GM18868 (cell line): Measurements from ENCODE around the gene MRGPRF.

Experiments
- ATAC-seq: cut with Tn5 transposase; IDR thresholded peaks from one replicate; pipeline ENCODE4 v1.9.1; 2021; ENCODE audit warnings: mild to moderate bottlenecking, moderate library complexity; ENCODE audit not compliant: unreplicated experiment

MRGPRF gene, protein sequence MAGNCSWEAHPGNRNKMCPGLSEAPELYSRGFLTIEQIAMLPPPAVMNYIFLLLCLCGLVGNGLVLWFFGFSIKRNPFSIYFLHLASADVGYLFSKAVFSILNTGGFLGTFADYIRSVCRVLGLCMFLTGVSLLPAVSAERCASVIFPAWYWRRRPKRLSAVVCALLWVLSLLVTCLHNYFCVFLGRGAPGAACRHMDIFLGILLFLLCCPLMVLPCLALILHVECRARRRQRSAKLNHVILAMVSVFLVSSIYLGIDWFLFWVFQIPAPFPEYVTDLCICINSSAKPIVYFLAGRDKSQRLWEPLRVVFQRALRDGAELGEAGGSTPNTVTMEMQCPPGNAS

DNA sequence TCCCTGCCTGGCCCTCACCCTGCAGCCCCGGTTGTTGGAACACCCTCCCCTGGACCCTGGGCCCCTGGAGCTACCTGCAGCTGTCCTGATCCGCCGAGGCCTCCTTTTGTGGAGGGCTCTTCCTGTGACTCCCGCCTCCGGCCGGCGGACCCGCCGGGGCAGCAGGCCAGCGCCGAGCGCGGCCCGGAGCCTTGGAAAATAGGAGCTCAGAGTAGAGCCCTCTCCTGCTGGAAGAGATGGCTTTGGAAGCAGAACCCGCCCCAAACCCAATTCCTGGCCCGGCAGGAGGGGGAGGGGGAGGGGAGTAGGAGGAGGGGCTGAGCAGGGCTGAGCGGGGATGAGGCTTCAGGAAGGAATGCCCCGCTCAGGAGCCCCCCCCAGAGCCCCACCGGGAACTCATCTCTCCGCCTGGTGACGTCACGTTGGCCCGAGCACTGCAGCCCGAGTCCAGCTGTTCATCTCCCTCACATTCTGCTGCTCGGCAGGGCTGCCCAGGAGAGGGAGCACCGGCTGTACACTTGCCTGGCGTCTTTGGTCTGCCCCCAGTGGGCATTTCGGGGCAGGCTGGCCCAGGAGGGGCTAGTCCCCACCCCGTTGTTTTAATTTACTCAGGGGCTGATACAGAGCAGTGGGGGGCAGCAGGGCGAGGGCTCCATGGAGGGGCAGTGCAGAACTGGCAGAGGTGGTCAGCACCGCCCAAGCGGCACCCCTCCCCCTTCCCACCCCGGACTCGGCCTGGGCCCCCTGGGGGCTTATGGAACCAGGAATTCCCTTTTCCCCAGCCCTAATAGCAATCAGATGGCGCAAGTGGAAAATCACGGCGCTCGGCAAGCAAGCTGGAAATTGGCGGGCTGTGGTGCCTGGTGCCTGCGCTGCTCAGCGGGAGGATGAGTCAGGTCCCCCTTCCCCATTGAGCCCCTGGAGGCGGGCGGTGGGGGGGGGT, at the start of gene MRGPRF:
Gene MRGPRF (minus strand): TSS at position 238 of the 943 bp plus-strand sequence. CDS start 3,345 bp downstream, outside the sequence.
- ATAC-seq = no peak

DNA sequence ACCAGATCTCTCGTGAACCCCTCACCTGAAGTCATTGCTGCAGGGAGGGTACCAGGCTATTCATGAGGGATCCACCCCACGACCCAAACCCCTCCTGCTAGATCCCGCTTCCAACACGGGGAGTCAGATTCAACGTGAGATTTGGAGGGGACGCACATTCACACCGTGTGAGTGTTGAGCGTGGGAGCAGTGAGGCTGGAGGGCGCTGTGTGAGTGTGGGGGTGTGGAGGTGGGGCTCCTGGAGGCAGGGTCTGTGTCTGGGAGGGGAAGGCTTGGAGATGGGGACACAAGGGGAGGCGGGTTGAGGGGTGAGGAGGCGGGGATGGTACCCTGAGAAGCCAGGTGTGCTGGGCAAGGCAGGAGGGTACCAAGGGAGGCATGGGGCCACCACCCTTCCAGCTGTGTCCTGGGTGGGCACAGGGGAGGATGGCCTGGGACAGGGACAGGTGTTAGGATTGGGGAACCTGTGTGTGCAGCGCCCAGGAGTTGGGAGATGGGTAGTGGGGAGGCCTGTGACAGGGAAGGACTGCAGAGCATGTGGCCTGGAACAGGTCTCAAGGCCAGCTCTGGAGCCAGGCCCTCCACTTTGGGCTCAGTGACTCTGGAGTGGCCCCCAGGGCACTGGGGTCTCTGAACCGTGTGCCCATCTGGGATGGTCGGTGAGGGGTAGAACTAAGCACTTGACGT, 49.3 kb upstream of the MRGPRF start:
- ATAC-seq = no peak

DNA sequence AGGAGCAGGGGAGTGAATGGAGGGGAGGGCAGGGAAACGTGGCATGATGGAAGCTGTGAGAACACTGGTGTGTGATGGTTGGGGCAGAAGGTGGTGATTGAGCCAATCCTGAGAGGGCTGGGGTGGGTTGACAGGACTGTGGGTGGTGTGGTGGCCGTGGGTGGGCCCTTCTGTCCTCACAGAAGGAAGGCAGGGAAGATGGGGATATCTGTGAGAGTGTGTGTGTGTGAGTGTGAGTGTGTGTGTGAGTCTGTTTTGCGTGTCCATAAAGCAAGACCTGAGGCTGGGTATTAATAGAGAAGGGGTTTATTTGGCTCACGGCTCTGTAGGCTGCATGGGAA, 48.6 kb upstream of the MRGPRF start:
- no peak for ATAC-seq

DNA sequence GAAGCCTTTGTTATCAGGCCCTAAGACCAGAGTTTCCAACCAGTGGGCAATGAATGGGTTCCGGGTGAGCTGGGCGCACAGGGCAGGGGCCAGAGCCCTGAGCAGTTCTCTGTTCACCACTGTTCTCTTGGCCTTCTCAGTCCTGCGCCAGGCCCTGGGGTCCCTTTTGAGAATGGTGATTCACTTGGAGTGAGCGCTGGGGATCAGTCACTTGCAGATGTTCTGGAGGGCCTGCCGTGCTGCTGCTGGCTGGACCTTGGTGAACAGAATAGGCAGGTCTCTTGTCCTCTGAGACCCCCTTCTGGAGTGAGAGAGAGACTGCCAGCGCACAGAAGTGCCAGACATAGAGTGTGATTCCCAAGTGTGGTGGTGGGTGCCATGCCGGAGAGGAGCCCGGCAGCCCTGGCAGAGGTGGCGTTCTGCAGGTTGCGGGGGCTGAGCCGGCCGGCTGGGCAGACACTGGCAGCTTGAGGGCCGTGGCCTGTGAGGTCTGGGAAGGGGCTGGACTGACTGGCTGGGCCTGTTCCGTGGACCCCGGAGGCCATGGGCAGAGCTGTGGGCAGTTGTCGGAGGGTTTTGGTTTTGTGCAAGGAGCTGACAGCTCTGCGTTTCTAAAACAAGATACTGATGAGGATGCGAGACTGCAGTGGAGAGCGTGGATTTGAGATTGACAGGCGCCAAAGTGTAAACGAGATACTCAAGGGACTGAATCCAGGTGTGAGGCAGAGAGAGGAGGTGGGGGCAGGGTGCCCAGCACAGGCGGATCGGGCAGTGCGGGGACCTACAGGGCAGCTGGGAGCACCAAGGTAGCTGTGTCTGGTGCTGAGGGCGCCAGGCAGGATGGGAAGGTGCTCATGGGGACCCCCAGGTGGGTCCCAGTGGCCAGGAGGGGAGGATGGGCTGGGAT, 48.0 kb upstream of the MRGPRF start:
- no peak for ATAC-seq

DNA sequence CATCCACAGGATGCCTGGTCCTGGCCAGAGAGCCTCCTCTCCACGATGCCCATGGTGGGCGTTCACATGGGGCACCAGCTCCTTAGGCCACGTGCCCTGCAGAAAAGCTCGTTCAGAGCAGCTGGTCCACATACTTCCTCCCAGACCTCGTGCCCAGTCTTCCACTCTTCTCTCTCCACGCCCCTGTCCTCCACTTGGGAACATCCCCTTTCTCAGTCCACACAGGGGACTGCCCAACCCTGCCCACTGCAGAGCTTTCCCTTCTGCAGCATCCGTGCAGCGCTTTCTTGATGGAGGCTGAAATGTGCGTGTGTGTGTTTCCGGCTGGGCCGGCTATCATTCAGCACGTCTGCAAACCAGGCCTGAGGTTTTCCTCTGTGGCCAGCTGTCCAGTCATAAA, 46.9 kb upstream of the MRGPRF start:
- ATAC-seq = no peak

DNA sequence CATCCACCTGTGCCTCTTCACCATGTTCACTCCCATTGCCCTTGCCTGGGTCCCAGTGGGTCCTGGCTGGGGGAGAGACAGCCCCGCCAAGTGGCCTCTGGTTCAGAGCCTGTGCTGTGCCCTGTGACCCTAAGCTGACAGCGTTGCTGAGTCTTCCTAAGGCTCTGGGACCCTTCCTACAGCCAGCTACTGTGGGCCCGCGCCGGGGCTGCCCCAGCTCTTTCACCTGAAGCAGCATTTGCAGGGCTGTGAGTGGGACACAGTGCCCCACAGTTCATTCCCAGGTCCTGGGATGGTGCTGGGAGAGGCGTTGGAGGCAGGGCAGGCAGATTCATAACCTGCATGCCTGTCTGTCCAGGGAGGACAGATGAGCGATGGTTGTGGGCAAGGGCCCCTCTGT, 46.4 kb upstream of the MRGPRF start:
- no peak for ATAC-seq

DNA sequence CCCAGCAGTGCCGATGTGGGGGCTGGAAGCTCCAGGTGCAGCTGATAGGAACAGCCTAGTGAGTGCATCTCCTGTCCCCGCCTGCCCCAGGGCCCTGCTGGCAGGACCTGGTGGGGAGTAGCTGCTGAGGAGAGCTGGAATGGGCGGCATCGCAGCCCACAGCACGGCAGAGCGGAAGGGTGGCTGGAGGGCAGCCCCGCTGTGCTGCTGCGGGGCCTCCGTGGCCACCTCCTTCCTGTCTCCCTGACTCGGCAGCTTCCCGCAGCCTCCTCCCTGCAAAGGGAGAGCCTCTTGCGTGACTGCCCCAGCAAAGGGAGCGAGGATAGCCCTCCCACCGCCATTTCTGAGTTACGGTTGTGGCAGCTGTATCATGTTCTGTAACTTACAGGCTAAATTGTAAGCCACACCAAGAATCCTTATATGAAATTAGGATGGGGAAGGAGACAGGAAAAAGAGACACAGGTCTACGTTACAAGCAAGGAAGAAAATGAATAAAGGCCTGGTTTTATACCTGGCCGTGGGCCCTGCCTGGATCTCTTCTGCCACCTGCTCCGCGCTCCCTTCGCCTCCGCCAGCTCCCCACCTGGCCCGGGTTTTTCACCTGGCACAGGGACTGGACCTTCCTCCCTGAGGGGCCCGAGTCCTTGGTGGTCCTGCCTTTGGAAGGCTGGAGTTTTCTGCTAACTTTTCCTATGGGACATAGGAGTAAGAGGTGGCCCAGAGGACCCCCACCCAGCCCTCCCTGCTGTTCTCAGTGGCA, 45.6 kb upstream of the MRGPRF start:
- ATAC-seq = no peak

DNA sequence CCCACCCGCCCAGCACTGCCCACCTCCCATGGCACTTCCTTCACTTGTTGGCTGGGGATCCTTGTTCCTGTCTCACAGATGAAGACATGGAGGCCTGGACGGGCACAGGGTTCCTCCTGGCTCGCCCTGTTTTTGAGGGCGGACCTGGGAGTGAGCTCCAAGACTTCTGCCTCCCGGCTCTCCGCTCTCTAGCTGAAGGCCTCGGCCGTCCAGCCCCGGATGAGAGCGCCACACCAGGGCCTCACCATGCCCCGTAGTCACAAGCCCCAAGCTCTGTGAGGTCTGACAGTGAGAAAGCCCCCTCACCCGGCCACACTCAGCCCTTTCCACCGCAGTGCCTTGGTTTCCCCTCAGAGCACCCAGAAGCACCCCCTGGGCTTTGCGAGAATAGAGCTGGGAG, 44.8 kb upstream of the MRGPRF start:
- ATAC-seq = no peak

DNA sequence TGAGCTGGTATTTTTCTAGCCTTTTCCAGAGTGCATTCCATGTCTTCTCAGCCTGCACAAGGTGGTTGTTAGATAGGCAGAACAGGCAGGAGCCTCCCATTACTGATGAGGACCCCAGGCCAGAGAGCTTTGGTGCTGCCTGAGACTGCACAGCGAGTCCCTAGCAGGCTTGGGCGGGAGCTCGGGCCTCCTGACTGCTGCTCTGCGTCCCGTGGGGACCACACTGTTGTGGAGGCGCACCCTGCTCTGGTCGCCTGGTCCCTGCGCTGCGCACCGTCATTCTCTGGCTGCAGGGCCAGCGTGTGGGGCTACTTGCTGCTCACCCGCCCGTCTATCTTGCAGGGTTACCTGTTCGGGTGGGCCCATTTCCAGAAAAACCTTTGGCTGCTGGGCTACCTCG, 44.2 kb upstream of the MRGPRF start:
- ATAC-seq = no peak

DNA sequence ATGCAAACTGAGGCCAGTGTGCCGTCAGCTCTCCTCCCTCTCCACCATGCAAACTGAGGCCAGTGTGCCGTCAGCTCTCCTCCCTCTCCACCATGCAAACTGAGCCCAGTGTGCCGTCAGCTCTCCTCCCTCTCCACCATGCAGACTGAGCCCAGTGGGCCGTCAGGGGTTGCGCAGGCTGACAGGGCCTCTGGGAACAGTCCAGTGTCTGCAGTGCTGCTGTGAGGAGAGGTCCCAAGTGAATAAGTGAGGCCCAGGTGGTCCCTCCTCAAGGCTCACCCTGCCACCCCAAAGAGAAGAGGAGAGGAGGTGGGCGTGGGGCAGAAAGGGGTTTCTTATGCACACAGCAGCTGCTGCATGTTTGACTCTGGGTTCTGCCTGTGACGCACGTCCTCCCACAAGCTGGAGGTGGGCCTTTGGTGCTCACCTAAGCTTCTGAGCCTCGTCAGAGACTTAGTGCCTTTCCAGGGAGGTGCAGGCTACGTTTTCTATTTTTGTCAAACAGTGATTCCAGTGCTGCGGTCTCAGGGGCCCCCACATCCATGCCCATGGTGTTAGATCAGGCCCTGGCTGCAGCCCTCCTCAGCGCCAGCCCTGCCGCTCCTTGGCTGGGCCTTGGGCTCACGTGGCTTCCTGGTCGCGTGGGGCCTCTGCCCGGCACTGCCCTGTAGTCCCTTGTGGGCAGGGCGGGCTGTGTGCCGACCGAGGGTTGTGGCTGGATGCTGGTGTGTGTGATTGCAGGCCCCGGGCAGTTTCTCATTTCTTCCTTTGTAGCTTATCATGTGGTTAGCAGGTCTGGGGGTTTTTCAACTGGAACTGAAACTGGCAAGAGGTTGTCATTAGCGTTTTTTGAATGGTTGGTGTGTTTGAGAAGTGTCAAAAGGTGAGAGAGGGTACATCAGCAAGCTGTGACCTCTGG, 42.8 kb upstream of the MRGPRF start:
- peak; percentile 84 for ATAC-seq

DNA sequence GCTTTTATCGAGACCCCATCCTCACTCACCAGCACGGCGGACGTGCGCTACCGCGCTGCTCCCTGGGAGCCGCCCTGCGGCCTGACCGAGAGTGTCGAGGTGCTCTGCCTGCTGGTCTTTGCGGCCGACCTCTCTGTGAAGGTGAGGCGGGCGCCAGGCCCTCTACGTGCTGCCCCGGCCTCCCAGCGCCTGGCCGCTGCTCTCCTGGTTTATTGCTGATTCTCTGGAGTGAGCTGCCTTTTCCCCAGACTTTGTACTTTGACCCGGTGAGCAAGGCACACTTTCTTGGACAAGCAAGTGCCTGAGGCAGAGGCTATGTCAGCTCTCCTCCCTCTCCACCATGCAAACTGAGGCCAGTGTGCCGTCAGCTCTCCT, 42.2 kb upstream of the MRGPRF start:
- no peak for ATAC-seq

DNA sequence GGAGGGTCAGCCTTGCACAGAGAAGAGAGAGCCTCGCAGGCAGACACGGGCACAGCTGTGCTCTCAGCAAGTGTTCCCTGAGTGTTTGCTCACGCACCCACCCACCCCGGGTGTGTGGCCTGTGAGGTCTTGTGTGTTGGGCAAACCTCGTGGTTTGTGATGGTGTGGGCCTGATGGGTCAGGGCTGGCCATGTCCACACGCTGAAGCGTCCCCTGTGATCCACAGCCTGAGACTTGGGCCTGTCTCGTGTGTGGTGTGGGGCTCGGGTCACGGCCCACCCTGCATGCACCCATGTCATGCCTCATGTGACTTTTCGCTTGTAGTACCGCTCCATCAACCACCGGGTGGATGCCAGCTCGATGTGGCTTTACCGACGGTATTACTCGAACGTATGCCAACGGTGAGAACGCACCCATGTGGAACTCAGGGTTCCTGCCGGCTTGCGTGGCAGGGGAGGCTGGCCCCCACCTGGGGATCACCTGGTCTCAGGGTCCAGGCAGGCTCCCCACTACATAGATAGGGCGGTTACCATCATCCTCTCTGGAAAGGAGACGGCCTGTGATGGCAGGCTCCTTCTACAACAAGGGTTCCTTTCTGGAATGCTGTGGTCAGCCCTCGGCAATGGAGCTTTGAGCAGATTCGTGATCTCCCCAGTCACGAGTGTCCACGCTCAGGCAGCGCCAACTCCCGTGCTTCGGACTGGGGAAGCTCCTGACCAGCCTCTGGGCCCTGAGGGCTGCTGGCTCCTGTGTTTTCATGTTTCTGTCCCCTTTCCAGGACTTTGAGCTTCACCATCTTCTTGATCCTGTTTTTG, 41.6 kb upstream of the MRGPRF start:
- no peak for ATAC-seq

DNA sequence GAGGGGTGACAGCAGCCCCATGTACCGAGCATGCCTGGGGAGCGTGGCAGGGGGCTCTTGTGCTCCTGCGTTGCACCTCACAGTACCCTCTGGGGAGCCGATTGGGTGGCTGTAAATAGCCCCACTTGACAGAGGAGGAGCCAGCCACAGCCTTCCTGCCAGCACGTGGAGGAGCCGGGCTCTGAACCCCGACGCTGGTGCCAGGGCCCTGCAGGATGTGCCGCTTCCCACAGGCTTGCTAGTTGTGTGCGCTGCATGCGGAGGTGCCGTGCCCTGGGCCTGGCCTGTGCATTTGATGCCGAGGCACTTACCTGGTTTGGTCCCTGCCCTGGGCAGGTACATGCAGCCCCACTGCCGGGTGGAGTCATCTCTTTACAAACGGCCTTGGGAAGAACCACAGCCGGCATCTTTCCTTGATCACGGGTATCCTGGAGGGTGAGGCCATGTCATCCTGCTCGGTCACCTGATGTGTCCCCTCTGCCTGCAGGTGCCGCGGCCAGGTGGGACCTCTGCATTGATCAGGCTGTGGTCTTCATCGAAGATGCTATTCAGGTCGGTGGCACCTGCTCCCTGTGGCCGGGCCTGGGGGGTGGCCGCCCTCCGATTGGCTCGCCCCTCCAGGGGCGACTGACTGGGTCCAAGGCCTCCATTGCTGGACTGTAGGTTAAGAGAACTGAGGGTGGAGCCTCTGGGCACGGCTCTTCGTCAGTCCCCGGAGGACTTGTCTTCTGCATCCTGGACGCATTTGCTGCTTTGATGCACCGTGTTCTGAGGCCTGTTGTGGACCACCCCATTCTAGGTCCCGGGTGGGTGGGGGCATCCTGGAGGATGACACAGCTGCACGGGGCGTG, 40.7 kb upstream of the MRGPRF start:
- ATAC-seq = no peak

DNA sequence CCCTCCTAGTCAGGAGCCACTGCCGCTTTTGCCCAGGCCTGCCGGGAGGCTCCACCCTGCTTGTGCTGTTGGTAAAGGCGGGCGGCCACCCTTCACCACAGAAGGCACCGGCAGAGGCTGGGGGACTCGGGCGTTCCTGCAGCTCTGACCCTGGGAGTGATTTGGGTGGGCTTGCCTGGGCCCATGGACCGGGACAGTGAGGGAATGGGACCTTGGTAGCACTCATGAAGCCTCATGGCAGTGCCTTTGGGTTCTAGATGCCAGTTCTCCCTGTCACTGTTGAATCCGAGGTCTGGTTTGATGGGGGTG, 40.1 kb upstream of the MRGPRF start:
- ATAC-seq = no peak

DNA sequence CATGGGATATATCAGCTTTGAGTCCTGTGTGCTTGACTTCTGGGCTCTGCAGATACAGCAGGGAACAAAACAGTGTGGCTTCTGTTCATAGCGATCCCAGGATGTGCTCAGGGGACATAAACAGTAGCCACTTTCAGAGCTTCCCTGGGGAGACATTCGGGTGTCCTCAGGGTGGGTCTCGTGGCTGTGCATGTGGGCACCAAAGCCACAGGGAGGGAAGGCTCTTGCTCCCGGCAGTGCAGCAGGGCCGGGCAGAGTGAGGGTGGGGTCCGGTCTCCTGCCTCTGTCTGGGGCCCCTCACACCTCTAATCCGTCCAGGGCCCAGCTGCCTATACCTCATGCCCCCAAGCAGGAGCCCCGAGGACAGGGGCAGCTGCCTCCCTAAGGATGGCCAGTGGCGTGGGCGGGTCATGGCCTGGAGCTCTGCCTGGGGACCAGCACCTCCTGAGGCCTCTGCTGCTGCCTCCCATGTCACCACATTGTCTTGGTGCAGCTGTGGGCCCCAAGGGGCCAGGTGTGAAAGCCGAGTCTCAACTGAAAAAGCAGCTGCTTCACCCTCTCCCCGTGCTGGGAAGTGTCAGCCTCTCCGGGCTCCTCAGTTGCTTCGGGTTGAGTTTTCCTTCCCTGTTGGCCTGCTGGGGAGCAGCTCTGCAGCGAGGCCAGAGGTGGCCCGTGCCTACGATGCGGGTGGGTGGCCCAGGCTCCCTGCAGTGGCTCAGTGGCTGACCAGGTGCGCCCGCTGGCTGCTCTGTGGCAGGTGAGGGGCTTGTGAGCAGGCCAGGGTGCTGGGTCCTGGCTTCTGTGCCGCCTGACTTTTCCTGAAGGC, 39.5 kb upstream of the MRGPRF start:
- no peak for ATAC-seq
